ENCODE data around the gene CMIP.

- no peak for TF ChIP-seq EZH2 (IDR thresholded peaks at IDR 0.05; ENCODE audit: borderline replicate concordance, insufficient read depth, low read length, poor library complexity, severe bottlenecking)
- no peak for TF ChIP-seq TAF1 (IDR thresholded peaks at IDR 0.05; ENCODE audit: low read depth)
- no peak for TF ChIP-seq CTCF (IDR thresholded peaks at IDR 0.05; ENCODE audit: poor library complexity, severe bottlenecking)
- TF ChIP-seq POLR2AphosphoS5 (IDR thresholded peaks at IDR 0.05) = no peak
- TF ChIP-seq SMC3 (conservative IDR thresholded peaks at IDR 0.05; ENCODE audit: poor library complexity) = no peak
- no peak for TF ChIP-seq EP300 (conservative IDR thresholded peaks at IDR 0.05; ENCODE audit: poor library complexity, severe bottlenecking)
Measured at GRCh38 chr16:81627024-81627423, 182.4 kb downstream of the CMIP start.
